ENCODE measurements around the gene TMEM229B.

DNA sequence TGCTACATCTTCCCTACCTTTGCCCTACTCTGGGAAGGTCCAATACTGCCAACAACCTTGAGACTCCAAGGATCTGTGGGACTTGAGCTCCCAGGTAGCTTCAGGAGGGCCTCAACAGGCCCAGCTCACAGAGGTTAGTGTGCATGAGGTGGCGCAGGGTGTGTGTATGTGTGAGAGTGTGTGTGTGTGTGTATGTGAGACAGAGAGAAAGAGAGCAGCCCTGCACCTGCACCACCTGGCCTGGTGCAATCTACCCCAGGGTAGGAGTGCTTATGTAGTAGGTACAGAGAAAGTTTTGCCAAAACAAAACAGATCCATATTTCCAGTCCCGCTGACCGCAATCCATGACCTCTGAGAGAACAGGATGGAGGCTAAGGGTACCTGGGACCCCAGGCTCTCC lies 24.6 kb downstream of the TMEM229B start:
- TF ChIP-seq CTCF (IDR thresholded peaks at IDR 0.05; ENCODE audit: borderline replicate concordance, extremely low read depth, low read length, poor library complexity, severe bottlenecking) (no peak), EZH2 (IDR thresholded peaks at IDR 0.05; ENCODE audit: borderline replicate concordance, low read depth, low read length, severe bottlenecking) (no peak)

Data from DND-41 (cell line).